Cardiac muscle cell (in vitro differentiated cells and primary cell): ENCODE data around the gene STX8. TPM values are rescaled to one million over a fixed set of nuclear protein-coding genes. Genes with fewer than 3 reads are reported as not detected.
"Not testable (repeated sequence)": the region's sequence is repeated elsewhere in the genome, so short reads cannot be mapped to it uniquely, and the experiment has no call there.

ENCODE experiments used
- DNase-seq, 2 donors: peaks; one replicate each; pipeline versions ENCODE4 v3.0.0 to v3.0.0-alpha.2; 2010 to 2017; ENCODE audit warnings: low read depth in 1 of 2, low spot score in 1 of 2
- H3K27ac ChIP-seq: fragments of 200-600 bp; sonication (generic); 2 replicates; pipeline ENCODE4 v1.5.1; 2016
- H3K27me3 ChIP-seq: fragments of 200-600 bp; sonication (generic); 2 replicates; pipeline ENCODE4 v1.6.0; 2016; ENCODE audit warnings: control low read depth
- H3K36me3 ChIP-seq: fragments of 200-600 bp; sonication (generic); 2 replicates; pipeline ENCODE4 v1.5.1; 2016; ENCODE audit warnings: control low read depth
- H3K4me1 ChIP-seq: fragments of 200-600 bp; sonication (generic); 2 replicates; pipeline ENCODE4 v1.8.1; 2017; ENCODE audit warnings: low read depth, mild to moderate bottlenecking, mixed run types
- H3K4me3 ChIP-seq: fragments of 200-600 bp; sonication (generic); 2 replicates; pipeline ENCODE4 v1.5.1; 2016; ENCODE audit warnings: mild to moderate bottlenecking
- H3K9me3 ChIP-seq: fragments of 200-600 bp; sonication (generic); 2 replicates; pipeline ENCODE4 v1.5.1; 2017; ENCODE audit warnings: low read depth, mild to moderate bottlenecking, control low read depth
- polyA plus RNA-seq: library from polyadenylated mRNA; unstranded; fragments of >200 nt; fragmentation: Nextera tagmentation; extraction: Ambion mirVana; gene quantifications from 2 replicates; pipeline ENCODE4 v1.2.1, GENCODE V29; 2016
- total RNA-seq: library from RNA; depleted of rRNA; stranded (reverse); fragments of >200 nt; gene quantifications from 2 replicates; pipeline ENCODE4 v1.2.3, GENCODE V29; 2016
- TF ChIP-seq, protein P1 (sequence below): IDR thresholded peaks from 2 replicates; pipeline ENCODE4 v1.5.1; 2012; ENCODE audit warnings: low read depth, mild to moderate bottlenecking, low read length

STX8 gene
- total and polyA plus RNA-seq, 2 experiments from 2014 or later: 46.9 to 95.2 TPM

DNA sequence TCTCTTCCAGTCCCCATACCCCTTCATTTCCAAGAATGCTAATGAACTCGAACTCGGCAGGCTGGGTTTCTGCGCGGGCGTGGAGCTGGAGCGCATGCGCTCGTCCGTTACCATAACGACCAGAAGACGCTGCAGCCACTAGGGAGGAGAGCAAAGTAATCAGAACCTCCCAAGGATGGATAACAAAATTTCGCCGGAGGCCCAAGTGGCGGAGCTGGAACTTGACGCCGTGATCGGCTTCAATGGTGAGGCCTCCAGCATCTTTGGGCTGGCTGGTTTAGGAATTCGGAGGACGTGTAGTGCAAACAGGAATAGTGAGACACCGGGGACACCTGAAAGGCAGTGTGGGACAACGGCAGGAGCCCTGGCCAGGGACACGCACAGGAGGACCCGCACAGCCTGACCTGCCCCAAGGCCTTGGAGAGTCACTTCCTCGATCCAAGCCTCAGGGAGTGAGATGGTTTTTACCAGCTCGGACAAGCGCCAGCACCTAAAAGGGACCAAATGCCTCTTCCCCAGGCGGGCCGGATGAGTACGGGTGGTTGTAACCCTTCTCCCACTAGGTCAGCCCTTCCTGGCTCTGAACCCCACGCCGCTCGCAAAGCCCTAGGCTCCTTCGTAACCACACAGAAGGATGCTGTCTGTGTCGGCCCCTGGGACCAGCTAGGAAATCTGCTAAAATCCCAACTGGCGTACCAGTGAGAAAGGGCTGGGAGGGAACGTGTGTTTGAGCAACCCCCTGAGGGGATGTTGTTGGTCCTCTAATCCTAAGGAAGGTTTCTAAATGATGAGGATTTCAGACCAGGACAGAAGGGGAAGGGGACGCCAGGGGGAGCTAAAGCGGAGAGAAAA lies 1.1 kb upstream of the STX8 start, which contains the start of gene CFAP52:
Gene CFAP52 (plus strand): TSS at position 122 of the 852 bp plus-strand sequence. CDS start 54 bp downstream, at position 176.
- peak; percentile 84 to 87 for DNase-seq
- H3K9me3 ChIP-seq: no peaks in the 10 kb centered on the region
- peak within 1 kb of the TSS; percentile 92 for H3K4me3 ChIP-seq
- H3K27me3 ChIP-seq: no peaks in the 10 kb centered on the region
- TF ChIP-seq, protein P1, sequence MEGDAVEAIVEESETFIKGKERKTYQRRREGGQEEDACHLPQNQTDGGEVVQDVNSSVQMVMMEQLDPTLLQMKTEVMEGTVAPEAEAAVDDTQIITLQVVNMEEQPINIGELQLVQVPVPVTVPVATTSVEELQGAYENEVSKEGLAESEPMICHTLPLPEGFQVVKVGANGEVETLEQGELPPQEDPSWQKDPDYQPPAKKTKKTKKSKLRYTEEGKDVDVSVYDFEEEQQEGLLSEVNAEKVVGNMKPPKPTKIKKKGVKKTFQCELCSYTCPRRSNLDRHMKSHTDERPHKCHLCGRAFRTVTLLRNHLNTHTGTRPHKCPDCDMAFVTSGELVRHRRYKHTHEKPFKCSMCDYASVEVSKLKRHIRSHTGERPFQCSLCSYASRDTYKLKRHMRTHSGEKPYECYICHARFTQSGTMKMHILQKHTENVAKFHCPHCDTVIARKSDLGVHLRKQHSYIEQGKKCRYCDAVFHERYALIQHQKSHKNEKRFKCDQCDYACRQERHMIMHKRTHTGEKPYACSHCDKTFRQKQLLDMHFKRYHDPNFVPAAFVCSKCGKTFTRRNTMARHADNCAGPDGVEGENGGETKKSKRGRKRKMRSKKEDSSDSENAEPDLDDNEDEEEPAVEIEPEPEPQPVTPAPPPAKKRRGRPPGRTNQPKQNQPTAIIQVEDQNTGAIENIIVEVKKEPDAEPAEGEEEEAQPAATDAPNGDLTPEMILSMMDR: peak; percentile 88
- H3K27ac ChIP-seq: peak within 1 kb of the TSS; percentile 41
- no peaks in the 10 kb centered on the region for H3K4me1 ChIP-seq
- no peaks in the 10 kb centered on the region for H3K36me3 ChIP-seq

DNA sequence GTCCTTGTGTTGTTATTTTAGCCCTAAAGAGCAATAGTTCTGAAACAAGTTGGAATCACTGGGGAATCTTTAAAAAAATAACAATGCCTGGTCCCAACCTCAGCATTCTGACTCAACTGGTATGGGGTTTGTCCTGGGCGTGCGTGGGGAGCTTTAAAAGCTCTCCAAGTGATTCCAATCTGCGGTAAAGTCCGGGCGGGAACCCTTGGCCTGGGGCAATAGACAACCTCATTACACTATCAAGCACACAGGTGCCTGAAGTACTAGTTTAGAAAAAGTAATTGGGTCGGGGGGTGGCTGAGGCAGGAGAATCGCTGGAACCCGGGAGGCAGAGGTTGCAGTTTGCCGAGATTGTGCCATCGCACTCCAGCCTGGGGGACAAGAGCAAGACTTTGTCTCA lies 4.4 kb downstream of the STX8 start:
- Histone ChIP-seq H3K27ac (no peak overlapping the region), H3K9me3 (no peaks in the 10 kb centered on the region), H3K27me3 (no peaks in the 10 kb centered on the region), H3K4me3 (no peak overlapping the region), H3K4me1 (no peaks in the 10 kb centered on the region), H3K36me3 (peaks cover 7% of the 10 kb centered on the region)
- no peak for DNase-seq
- TF ChIP-seq, protein P1: no peak

DNA sequence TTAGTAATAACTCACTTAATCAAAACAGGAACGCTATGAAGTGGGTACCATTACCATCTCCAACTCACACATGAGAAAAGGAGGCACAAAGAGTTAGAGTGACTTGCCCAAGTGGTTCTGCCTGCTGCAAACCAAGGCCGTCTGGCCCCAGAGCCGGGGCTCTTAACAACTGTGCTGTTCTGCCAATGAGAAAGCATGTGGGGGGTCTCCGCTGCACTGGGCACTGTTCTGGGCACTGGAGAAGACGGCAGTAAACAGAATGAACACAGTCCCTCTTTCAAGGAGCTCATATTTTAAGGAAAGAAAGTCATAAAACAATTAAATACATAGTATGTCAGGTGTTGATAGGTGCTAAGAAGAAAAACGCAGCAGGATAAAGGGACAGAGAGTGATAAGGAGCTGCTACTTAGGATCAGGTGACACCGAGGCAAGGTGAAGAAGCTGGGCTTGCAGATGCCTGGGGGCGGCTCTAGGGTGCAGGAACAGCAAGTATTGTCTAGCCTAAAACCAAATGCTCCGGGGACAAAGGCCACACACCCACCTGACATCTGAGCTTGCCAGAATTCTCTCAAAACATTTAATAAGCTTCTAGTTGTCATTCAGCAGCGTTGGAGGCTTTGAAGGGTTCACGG lies 6.5 kb downstream of the STX8 start:
- no peak for DNase-seq

DNA sequence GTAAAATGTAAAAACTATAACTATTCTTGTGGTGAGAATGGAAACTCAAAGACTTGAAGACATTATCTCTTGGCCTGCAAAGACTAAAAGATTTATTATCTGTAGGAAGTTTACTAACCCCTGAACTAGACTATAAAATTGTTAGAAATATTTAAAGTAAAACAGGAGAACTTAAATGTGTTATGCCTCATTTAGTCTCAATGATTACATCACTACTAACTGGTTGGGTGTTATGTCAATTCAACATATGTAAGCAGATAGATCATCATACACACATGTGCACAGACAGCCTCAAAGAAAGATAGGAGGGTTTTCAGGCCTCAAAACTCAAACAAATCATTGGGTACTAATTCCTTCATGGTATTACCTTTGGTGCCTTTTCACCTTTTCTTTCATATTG lies 7.6 kb downstream of the STX8 start:
- H3K4me1 ChIP-seq: no peaks in the 10 kb centered on the region
- TF ChIP-seq, protein P1: no peak
- peaks cover 7% of the 10 kb centered on the region for H3K36me3 ChIP-seq
- DNase-seq: no peak
- no peak overlapping the region for H3K27ac ChIP-seq
- no peak overlapping the region for H3K4me3 ChIP-seq
- H3K9me3 ChIP-seq: no peaks in the 10 kb centered on the region
- H3K27me3 ChIP-seq: no peaks in the 10 kb centered on the region

More for the DNA sequence above, 6.5 kb downstream of the STX8 start:
- TF ChIP-seq, protein P1: no peak
- Histone ChIP-seq H3K4me3 (no peak overlapping the region), H3K27ac (no peak overlapping the region), H3K27me3 (no peaks in the 10 kb centered on the region), H3K4me1 (no peaks in the 10 kb centered on the region), H3K36me3 (peaks cover 7% of the 10 kb centered on the region), H3K9me3 (no peaks in the 10 kb centered on the region)

DNA sequence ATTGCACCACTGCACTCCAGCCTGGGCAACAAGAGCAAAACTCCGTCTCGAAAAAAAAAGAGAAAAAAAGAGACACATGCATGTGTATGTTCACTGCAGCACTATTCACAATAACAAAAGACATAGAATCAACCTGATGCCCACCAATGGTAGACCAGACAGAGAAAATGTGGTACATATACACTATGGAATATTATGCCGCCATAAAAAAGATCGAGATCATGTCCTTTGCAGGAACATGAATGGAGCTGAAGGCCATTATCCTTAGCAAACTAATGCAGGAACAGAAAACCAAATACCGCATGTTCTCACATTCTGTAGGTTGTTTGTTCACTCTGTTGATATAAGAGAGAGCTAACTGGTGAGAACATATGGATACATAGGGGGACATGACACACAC lies 8.9 kb downstream of the STX8 start:
- not testable (repeated sequence) for H3K27ac ChIP-seq, H3K4me1 ChIP-seq, DNase-seq, H3K27me3 ChIP-seq, H3K9me3 ChIP-seq, H3K4me3 ChIP-seq, H3K36me3 ChIP-seq

DNA sequence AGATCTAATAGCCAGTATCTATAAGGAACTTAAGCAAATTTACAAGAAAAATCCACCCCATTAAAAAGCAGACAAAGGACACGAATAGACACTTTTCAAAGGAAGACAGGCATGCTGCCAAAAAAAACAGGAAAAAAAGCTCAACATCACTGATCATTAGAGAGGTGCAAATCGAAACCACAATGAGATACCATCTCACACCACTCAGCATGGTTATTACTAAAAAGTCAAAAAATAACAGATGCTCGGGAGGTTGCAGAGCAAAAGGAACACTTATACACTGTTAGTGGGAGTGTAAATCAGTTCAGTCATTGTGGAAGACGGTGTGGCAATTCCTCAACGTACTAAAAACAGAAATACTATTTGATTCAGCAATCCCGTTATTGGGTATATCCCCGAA lies 9.6 kb downstream of the STX8 start:
- Histone ChIP-seq H3K36me3 (peaks cover 7% of the 10 kb centered on the region), H3K27me3 (no peaks in the 10 kb centered on the region), H3K9me3 (no peaks in the 10 kb centered on the region), H3K4me1 (no peaks in the 10 kb centered on the region), H3K4me3 (no peak overlapping the region), H3K27ac (no peak overlapping the region)
- DNase-seq: no peak
- TF ChIP-seq, protein P1: no peak
